ENCODE measurements around the gene ZNF530.
A peak's percentile ranks its signal among the peaks of the same experiment; 100 is the strongest.

GRCh38 chr19:57613941-57614743, 14.5 kb downstream of the ZNF530 start, which contains the start of gene ZNF134:
- TF ChIP-seq CTCF (IDR thresholded peaks at IDR 0.05) (peak in 5 of 6 experiments; percentile 12 to 51 (median 27)), POLR2AphosphoS5 (IDR thresholded peaks at IDR 0.05) (peak; percentile 54 to 68), POLR2A (IDR thresholded peaks at IDR 0.05) (peak in 1 of 4 donors; percentile 42), EP300 (IDR thresholded peaks at IDR 0.05) (no peak)

Data from upper lobe of left lung (tissue), 4 donors.